ENCODE measurements around the gene NDUFC2. TPM values are rescaled to one million over a fixed set of nuclear protein-coding genes. Genes with fewer than 3 reads are reported as not detected.
A peak's percentile ranks its signal among the peaks of the same experiment; 100 is the strongest.

The NDUFC2 gene
- total and polyA plus RNA-seq, 2 experiments from 2014 or later = 123 to 689 TPM

- TF ChIP-seq CTCF (IDR thresholded peaks at IDR 0.05; ENCODE audit: low read depth, low read length) = no peak
- peak; percentile 26 to 35 for DNase-seq (ENCODE audit: low read depth in 1 of 2, low spot score in 1 of 2)
- Histone ChIP-seq H3K27ac (no peak within 1 kb of the TSS), H3K4me1 (ENCODE audit: low read depth) (no peaks in the 10 kb centered on the region), H3K27me3 (no peaks in the 10 kb centered on the region), H3K9me3 (ENCODE audit: low read depth) (no peaks in the 10 kb centered on the region), H3K36me3 (no peaks in the 10 kb centered on the region), H3K4me3 (peak within 1 kb of the TSS; percentile 6)
Observed at GRCh38 chr11:78022397-78023396, 57.0 kb downstream of the NDUFC2 start, which contains the start of gene KCTD14. KCTD14 (minus strand) TSS chr11:78023276; CDS start chr11:78023249, 27 bp downstream.

- no peaks in the 10 kb centered on the region for H3K36me3 ChIP-seq
- no peak for DNase-seq (ENCODE audit: low read depth in 1 of 2, low spot score in 1 of 2)
- no peaks in the 10 kb centered on the region for H3K4me1 ChIP-seq (ENCODE audit: low read depth)
- no peak overlapping the region for H3K4me3 ChIP-seq
- H3K27ac ChIP-seq = no peak overlapping the region
- H3K27me3 ChIP-seq = no peaks in the 10 kb centered on the region
- TF ChIP-seq CTCF (IDR thresholded peaks at IDR 0.05; ENCODE audit: low read depth, low read length) = no peak
- no peaks in the 10 kb centered on the region for H3K9me3 ChIP-seq (ENCODE audit: low read depth)
Observed at GRCh38 chr11:78021611-78022010, 58.1 kb downstream of the NDUFC2 start.

- H3K9me3 ChIP-seq (ENCODE audit: low read depth) = no peaks in the 10 kb centered on the region
- TF ChIP-seq CTCF (IDR thresholded peaks at IDR 0.05; ENCODE audit: low read depth, low read length) = no peak
- H3K4me3 ChIP-seq = no peak overlapping the region
Observed at GRCh38 chr11:78020246-78020645, 59.4 kb downstream of the NDUFC2 start.

GRCh38 chr11:78019808-78020207 lies 59.9 kb downstream of the NDUFC2 start:
- no peak for TF ChIP-seq CTCF (IDR thresholded peaks at IDR 0.05; ENCODE audit: low read depth, low read length)
- no peak for DNase-seq (ENCODE audit: low read depth in 1 of 2, low spot score in 1 of 2)
- Histone ChIP-seq H3K9me3 (ENCODE audit: low read depth) (no peaks in the 10 kb centered on the region), H3K27me3 (no peaks in the 10 kb centered on the region), H3K27ac (no peak overlapping the region), H3K4me3 (no peak overlapping the region), H3K4me1 (ENCODE audit: low read depth) (no peaks in the 10 kb centered on the region), H3K36me3 (no peaks in the 10 kb centered on the region)

More at GRCh38 chr11:78020246-78020645, 59.4 kb downstream of the NDUFC2 start:
- Histone ChIP-seq H3K36me3 (no peaks in the 10 kb centered on the region), H3K4me1 (ENCODE audit: low read depth) (no peaks in the 10 kb centered on the region), H3K27ac (no peak overlapping the region), H3K27me3 (no peaks in the 10 kb centered on the region)
- DNase-seq (ENCODE audit: low read depth in 1 of 2, low spot score in 1 of 2) = no peak

Other genes starting within 250 kb of the NDUFC2 start
- 27.4 and 30.5 TPM in 2 replicates for gene INTS4, start 85.2 kb downstream of the NDUFC2 start, total RNA-seq
- 29.4 and 31.4 TPM in 2 replicates for gene INTS4, start 85.2 kb downstream of the NDUFC2 start, polyA plus RNA-seq
- 0.45 and 0.81 TPM in 2 replicates for gene KCTD14, start 56.6 kb downstream of the NDUFC2 start, total RNA-seq
- 0.23 and 0.96 TPM in 2 replicates for gene KCTD14, start 56.6 kb downstream of the NDUFC2 start, polyA plus RNA-seq
- gene THRSP, start 16.0 kb downstream of the NDUFC2 start, total RNA-seq = not detected in 2 replicates
- gene THRSP, start 16.0 kb downstream of the NDUFC2 start, polyA plus RNA-seq = 0.44 TPM in 1 of 2 replicates, not detected in the other
- gene ALG8, start 59.8 kb upstream of the NDUFC2 start, total RNA-seq = 25.9 and 38.4 TPM in 2 replicates
- gene ALG8, start 59.8 kb upstream of the NDUFC2 start, polyA plus RNA-seq = 74.1 and 75.4 TPM in 2 replicates
- 8.6 and 15.8 TPM in 2 replicates for gene KCTD21, start 108.8 kb upstream of the NDUFC2 start, total RNA-seq
- 4.8 and 5.8 TPM in 2 replicates for gene KCTD21, start 108.8 kb upstream of the NDUFC2 start, polyA plus RNA-seq
- gene USP35, start 109.1 kb upstream of the NDUFC2 start, total RNA-seq = 25.1 and 35.0 TPM in 2 replicates
- gene USP35, start 109.1 kb upstream of the NDUFC2 start, polyA plus RNA-seq = 11.1 and 13.3 TPM in 2 replicates

All from cardiac muscle cell (in vitro differentiated cells and primary cell).